HUES48 (cell line): ENCODE data around the gene RPS18.

Experiments used
- H3K27ac ChIP-seq: one replicate; pipeline ENCODE4 v1.7.0; 2013; ENCODE audit warnings: low read depth, low read length, inconsistent platforms
- H3K27me3 ChIP-seq: 2 replicates; pipeline ENCODE4 v1.6.1; 2013; ENCODE audit warnings: mild to moderate bottlenecking, low read length; ENCODE audit not compliant: control insufficient read depth, insufficient read depth
- H3K36me3 ChIP-seq: 2 replicates; pipeline ENCODE4 v1.6.1; 2013; ENCODE audit warnings: low read length; ENCODE audit not compliant: control insufficient read depth, insufficient read depth
- H3K4me1 ChIP-seq: 2 replicates; pipeline ENCODE4 v1.6.1; 2013; ENCODE audit warnings: mild to moderate bottlenecking, low read length; ENCODE audit not compliant: control insufficient read depth, insufficient read depth
- H3K4me3 ChIP-seq: 2 replicates; pipeline ENCODE4 v1.5.1; 2013; ENCODE audit warnings: mild to moderate bottlenecking, low read depth, low read length
- H3K9ac ChIP-seq: 2 replicates; pipeline ENCODE4 v1.6.1; 2013; ENCODE audit warnings: mild to moderate bottlenecking, low read depth, low read length, moderate library complexity
- H3K9me3 ChIP-seq: 2 replicates; pipeline ENCODE4 v1.6.1; 2013; ENCODE audit warnings: low read length; ENCODE audit not compliant: control insufficient read depth, insufficient read depth

RPS18 gene

DNA sequence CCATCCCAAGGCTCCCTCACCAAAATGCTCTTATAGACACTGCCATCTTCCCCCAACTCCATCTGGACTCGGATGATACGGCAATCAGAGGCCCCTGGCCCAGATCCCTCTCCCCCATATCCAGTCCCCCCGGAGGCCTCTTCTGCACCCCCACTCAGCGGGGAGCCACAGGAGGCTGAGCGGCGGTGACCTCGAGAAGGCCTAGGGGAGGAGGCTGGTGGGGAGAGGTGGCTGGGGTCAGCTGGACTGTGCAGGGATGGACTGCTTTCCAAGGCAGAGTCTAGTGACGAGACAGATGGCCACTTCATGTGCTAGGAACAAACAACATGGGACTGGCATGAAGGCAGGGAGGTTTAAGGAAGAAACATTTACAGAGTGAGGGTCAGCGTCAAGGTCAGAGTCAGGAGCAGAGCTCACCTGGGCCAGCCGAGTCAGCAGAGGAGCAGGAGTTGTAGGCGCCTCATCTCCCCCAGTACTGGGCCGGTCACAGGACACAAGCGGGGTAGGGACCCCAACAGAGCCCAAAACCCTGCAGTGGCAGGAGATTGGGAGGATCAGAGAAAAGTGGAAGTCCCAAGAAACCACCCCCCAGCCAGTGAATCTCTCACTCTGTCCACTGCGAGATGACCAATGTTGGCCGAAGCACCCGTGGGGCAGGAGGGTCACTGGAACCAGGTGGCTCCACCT, 21.3 kb downstream of the RPS18 start:
- Histone ChIP-seq H3K27ac (no peak overlapping the region), H3K4me3 (no peak overlapping the region), H3K9ac (no peak overlapping the region), H3K27me3 (no peaks in the 10 kb centered on the region), H3K4me1 (no peaks in the 10 kb centered on the region; the same call in 1 of the 2 replicates), H3K36me3 (peaks cover 56% of the 10 kb centered on the region), H3K9me3 (no peaks in the 10 kb centered on the region)

DNA sequence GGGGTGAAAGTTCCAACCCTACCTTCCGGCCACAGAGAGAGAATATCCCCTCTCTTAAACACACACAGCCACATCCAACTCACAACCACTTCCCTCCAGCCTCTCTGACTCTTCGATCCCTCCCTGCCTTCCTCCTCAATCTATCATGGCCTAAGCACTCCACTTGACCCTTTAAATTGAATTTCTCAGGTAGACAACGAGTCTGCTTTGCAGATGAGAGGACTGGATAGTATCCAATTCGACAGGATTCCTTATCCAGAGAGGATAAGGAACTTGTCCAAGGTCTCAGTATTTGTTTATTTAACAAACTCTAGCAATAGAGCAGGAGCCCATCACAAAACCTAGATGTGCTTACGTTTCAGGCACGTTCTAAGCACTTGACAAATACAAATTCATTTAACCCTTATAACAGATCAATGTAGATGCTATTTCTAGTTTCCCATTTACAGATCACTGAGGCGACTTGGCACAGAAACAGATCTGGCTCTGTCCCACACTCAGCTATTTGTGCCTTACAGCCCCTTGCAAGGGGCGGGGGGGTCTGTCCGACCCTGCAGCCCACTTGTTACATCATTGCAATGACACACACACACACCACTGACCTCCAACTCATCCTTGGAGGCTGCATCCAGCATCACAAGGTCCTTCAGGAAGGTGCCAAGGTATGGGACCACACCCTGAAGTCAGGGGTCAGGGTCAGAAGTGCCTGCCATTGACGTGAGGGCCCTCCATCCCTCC, 22.4 kb downstream of the RPS18 start:
- Histone ChIP-seq H3K9ac (no peak overlapping the region), H3K4me3 (no peak overlapping the region), H3K9me3 (no peaks in the 10 kb centered on the region), H3K27ac (no peak overlapping the region), H3K27me3 (no peaks in the 10 kb centered on the region), H3K4me1 (no peaks in the 10 kb centered on the region; the same call in 1 of the 2 replicates), H3K36me3 (peaks cover 56% of the 10 kb centered on the region)

DNA sequence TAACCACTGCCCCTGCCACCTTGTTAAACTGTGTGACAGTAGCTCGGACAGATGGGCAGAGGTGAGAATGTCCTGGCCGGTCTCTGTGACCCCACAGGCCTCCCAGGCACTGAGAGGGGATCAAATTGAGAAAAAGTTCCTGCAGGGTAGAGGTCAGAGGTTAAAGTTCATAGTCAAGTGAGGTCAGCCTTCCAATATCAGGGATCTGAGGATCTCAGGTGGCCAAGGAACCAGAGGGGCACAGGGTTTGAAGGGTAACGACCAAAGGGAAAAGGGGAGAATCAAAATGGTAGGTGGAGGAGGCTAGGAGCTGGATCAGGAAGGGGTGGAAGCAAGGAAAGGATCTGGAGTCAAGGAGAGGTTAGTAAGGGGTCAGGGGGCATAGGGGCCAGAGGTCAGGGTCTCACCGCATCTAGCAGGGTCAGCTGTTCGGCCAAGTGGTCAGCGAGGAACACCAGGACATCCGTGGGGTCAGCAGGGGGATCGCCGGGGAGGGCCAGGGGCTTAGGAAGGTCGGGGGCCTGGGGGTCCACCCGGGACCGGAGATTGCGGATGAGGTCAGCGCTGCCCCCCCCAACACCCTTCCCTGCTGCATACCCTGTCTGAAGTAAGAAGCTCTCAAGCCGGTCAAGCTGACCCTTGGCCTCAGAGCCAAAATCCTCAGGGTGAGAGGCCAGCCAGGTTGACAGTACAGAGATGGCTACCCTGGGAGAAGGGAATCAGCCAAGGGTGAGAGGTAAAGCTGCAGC, 23.9 kb downstream of the RPS18 start:
- Histone ChIP-seq H3K36me3 (peaks cover 51% of the 10 kb centered on the region), H3K9me3 (no peaks in the 10 kb centered on the region), H3K27ac (no peak overlapping the region)

DNA sequence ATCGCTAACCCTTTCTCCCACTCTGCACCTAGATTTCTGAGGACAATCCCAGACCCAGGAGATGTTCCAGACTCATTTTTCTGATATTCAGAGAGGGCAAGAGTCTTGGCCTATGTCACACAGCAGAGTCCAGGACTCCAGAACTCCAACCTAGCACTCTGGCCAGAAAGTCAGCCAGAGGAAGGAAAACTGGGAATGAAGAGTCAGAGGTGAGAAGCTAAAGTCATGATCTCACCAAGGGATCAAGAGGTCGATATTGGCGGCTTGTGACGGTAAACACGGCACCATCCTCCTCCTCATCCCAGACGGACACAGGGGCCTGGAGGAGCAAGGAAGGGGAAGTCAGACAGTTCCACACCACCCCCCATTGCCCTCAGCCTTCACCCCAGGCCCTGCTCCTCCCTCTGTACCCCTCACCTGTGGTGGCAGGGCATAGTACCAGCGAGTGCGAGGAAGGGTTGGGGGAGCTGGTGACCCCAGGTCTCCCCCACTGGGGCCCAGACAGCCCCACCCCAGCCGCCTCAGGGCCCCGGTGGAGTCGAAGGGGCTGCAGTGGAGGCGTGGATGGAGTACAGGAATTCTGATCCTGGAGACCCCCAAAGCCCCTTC, 25.0 kb downstream of the RPS18 start:
- H3K9ac ChIP-seq = 0 out of 2 replicates have a peak overlapping the region, but pooled peaks have one; percentile 22
- peak overlapping the region; percentile 96 for H3K4me3 ChIP-seq
- H3K4me1 ChIP-seq = no peaks in the 10 kb centered on the region; the same call in 1 of the 2 replicates
- H3K36me3 ChIP-seq = peaks cover 40% of the 10 kb centered on the region
- no peaks in the 10 kb centered on the region for H3K9me3 ChIP-seq
- H3K27me3 ChIP-seq = no peaks in the 10 kb centered on the region
- H3K27ac ChIP-seq = peak overlapping the region; percentile 85

More for the DNA sequence above, 23.9 kb downstream of the RPS18 start:
- Histone ChIP-seq H3K9ac (no peak overlapping the region), H3K4me1 (no peaks in the 10 kb centered on the region; the same call in 1 of the 2 replicates), H3K27me3 (no peaks in the 10 kb centered on the region), H3K4me3 (no peak overlapping the region)

DNA sequence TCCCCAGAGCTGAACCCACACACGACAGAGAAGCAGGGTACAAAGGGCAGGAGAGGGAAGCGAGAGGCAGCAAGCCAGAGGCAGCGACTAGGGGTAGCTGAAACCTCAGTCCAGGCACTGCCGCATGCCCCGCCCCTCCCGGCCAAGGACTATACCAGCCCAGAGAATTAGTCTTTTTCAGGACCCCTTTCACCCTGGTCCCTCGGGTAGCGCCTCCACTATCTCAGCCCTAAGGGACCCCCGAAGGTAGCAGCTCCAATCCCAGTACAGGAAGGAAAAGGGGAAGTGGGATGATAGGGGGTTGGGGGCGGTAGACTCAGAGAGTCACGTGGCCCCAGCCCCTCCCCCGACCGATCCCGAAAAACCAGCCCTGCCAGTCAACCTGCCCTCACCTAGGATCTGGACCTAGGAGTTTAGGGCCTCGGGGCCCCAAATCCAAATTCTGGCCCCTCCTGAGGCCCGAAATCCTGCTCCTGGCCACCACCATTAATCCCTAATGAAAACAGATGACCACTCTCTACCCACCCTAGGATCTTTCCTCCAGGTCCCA, 25.6 kb downstream of the RPS18 start:
- Histone ChIP-seq H3K4me1 (no peaks in the 10 kb centered on the region; the same call in 1 of the 2 replicates), H3K27me3 (no peaks in the 10 kb centered on the region), H3K27ac (peak overlapping the region; percentile 85), H3K9ac (0 out of 2 replicates have a peak overlapping the region, but pooled peaks have one; percentile 22), H3K36me3 (peaks cover 34% of the 10 kb centered on the region), H3K4me3 (peak overlapping the region; percentile 96), H3K9me3 (no peaks in the 10 kb centered on the region)

DNA sequence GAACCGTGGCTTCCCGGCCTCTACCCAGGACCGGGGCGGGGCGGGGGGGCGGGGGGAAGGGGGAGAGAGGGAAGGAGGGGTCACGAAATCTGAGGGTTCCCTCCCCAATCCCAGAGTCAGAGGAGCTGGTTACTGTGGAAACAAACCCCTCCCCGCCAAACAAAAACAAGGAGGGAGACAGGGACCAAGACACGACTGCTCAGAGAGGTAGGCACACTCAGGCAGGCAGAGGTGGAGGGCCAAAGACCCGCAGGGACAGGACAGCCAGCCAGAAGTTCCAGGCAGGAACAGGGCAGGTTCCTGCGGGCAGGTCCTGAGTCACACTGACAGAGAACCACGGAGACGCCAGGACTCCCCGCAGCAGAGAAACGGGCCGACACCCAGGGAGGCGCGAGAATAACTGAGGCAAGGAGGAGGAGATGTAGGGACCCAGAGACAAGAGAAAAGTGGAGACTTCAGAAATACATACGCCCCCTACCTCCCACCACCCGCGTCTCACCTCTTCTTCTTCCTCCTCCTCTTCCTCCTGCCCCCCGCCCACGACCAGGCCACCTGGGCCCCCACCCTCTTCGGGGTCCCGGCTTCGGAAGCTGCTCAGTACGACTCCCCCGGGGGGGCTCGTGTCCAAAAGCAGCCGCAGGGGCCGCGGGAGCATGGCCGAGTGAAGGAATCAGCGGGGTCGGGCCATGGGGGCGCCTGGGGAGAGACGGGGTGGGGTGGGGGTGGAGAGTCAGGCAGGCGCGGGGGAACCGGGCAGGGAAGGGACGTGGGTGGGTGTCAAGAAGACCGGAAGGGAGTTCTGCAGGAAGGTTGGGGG, 26.3 kb downstream of the RPS18 start:
- H3K9me3 ChIP-seq = no peaks in the 10 kb centered on the region
- H3K4me3 ChIP-seq = peak overlapping the region; percentile 96
- peaks cover 27% of the 10 kb centered on the region for H3K36me3 ChIP-seq
- no peak overlapping the region for H3K9ac ChIP-seq
- H3K4me1 ChIP-seq = no peaks in the 10 kb centered on the region; the same call in 1 of the 2 replicates
- H3K27ac ChIP-seq = peak overlapping the region; percentile 85
- no peaks in the 10 kb centered on the region for H3K27me3 ChIP-seq

DNA sequence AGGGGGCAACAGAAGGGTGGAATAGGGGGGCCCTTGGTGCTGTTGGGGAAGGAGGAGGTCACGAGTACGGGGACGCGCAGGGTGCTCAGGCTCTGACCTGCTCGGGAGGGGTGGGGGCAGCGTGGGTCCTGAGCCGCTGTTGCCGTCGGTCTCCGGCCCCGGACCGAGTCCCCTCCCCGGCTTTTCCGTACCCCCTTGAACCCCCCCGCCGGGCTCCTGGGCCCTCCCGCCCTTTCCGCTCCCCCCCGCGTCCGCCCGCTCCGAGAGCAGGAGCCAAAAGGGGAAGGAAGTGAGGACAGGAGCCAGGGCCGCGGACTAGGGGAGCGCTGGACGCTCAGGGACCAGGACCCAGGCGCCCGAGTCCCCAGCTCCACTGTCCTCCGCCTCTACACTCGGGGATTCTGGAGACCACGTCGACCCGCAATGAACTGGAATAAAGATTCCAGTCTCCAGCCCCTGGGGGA, 26.9 kb downstream of the RPS18 start, which contains the start of gene RGL2:
TSS of gene RGL2 (minus strand) at position 170 of the 464 bp plus-strand sequence. CDS start 332 bp downstream, outside the sequence.
- Histone ChIP-seq H3K9me3 (no peaks in the 10 kb centered on the region), H3K9ac (peak within 1 kb of the TSS; percentile 89), H3K36me3 (peaks cover 21% of the 10 kb centered on the region), H3K4me1 (no peaks in the 10 kb centered on the region; the same call in 1 of the 2 replicates), H3K27ac (peak within 1 kb of the TSS; percentile 100), H3K27me3 (no peaks in the 10 kb centered on the region), H3K4me3 (peak within 1 kb of the TSS; percentile 96)

DNA sequence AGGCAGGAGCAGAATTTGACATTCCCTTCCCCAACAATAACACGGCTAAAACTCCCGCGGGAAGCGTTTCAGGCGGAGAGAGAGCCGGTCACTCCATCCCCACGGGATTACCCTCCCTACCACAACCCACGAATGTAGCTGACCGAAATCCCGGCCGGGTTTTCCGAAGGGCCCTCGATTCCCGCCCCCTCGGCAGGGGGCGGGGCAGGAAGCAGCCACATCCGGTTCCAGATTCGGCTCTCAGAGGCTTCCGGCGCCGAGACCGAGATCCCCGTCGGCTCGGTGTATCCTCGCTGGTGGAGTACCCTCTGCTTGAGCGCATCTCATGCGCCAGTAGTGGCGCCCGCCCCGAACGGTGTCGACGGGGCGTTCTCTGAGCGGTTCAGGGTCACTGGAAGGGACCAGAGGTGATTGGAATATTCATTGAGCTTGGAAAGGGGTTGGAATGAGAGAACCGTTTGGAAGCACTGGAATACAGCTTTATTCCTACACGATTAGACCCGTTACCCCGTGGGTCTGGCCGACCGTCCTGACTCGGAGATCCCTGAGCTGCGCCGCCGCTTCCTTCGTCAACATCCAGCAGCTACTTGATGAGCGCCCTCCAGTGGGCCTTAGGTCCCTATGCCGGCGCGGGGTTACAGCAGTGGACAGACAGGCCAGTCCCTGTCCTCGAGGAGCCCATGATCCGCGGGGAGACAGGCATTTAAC, 27.5 kb downstream of the RPS18 start:
- Histone ChIP-seq H3K27ac (peak overlapping the region; percentile 100), H3K4me1 (no peaks in the 10 kb centered on the region; the same call in 1 of the 2 replicates), H3K9ac (peak overlapping the region; percentile 89), H3K27me3 (no peaks in the 10 kb centered on the region), H3K4me3 (peak overlapping the region; percentile 96), H3K36me3 (peaks cover 19% of the 10 kb centered on the region), H3K9me3 (no peaks in the 10 kb centered on the region)

DNA sequence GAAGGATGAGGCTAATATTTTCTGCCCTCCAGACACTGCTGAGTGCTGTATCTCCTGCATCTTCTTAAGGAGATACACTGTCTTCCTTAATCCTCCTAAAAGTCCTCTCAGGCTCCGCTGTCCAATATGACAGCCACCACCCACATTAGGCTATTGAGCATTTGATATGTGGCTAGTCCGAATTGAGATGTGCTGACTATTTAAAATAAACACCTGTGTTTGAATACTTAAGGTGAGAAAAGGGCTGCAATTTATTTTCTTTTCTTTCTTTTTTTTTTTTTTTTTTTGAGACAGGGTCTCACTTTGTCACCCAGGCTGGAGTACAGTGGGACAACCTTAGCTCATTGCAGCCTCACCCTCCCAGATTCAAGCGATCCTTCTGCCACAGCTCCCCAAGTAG, 30.0 kb downstream of the RPS18 start:
- no peaks in the 10 kb centered on the region for H3K9me3 ChIP-seq
- no peak overlapping the region for H3K27ac ChIP-seq
- H3K36me3 ChIP-seq = peaks cover 3% of the 10 kb centered on the region; the same call in 1 of the 2 replicates
- no peak overlapping the region for H3K9ac ChIP-seq
- no peaks in the 10 kb centered on the region; the same call in 1 of the 2 replicates for H3K4me1 ChIP-seq
- H3K27me3 ChIP-seq = no peaks in the 10 kb centered on the region
- no peak overlapping the region for H3K4me3 ChIP-seq
